SK-N-DZ (cell line): Measurements from ENCODE around the gene PNCK.
A peak's percentile ranks its signal among the peaks of the same experiment; 100 is the strongest.
"Not testable (repeated sequence)": the region's sequence is repeated elsewhere in the genome, so short reads cannot be mapped to it uniquely, and the experiment has no call there.

Source experiments
- DNase-seq: peaks from one replicate; pipeline ENCODE4 v3.0.0-alpha.2; 2015; ENCODE audit warnings: low spot score

The PNCK gene

DNA sequence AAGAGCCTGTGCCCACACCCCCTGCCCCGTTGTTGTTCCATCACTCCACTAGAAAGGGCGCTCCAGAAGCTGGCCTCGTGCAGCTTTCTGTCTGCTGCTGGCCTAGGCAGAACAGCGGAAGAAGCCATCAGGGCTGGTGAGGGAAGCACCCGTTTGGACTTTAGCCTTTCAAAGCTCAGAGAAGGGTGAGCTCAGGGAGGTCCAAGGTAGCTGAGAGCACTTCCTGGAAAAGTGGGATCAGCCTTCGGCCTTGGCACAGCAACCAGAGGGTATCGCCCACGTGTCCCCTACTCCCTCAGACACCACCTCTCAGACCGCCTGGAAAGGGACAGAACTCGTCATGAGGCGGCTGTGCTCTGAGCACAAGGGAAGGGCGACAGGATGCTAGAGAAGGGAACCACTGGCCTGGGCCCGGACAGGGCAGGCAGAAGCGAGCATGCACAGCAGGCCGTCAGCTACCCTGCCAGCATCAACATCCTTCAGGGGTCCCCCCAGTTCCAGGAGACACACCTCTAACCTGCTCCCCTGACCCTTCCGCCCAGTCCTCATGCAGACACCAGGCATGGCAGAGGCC is 25.7 kb upstream of the PNCK start:
- not testable (repeated sequence) for DNase-seq

DNA sequence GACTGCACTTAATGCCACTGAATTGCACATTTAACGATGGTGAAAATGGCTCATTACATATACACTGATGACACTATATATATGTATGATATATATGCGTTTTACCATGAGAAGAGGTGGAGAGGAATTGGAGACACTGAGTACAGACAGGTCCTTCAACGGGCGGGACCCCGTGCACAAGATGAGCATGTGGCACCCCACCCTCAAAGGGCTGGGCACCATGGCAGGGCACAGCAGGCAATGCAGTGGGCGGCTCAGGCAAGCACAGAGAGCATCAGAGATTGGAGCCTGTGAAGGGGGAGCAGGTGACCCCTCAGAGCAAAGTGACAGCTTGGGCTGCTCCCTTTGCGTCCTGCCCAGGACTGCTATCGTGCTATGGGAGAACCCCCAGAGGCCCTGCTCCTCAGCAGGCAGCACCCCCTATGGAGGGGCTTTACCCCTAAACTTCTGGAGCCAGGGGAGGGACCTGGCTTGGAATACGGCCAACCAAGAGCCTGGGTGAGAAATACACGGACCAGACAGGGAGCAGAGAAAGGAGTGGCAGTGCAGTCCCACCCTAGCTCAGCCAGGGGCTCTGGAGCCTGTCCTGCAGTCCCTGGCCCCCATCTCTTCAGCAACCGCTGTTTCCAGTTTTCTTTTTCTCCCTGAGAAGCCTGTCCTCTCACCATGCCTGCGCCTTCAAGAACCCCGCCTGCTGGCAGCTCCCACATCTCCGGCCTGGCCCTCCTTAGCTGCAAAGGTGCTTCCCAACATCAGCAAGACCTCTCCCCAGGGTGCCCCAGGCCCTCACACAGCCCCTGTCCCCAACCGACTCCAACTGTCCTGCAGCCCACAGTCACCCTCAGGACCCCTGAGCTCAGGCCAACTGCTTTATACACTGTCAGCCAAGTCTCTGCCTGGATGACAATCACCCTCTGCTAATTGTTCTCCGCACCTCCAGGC is 24.6 kb upstream of the PNCK start:
- no peak for DNase-seq

DNA sequence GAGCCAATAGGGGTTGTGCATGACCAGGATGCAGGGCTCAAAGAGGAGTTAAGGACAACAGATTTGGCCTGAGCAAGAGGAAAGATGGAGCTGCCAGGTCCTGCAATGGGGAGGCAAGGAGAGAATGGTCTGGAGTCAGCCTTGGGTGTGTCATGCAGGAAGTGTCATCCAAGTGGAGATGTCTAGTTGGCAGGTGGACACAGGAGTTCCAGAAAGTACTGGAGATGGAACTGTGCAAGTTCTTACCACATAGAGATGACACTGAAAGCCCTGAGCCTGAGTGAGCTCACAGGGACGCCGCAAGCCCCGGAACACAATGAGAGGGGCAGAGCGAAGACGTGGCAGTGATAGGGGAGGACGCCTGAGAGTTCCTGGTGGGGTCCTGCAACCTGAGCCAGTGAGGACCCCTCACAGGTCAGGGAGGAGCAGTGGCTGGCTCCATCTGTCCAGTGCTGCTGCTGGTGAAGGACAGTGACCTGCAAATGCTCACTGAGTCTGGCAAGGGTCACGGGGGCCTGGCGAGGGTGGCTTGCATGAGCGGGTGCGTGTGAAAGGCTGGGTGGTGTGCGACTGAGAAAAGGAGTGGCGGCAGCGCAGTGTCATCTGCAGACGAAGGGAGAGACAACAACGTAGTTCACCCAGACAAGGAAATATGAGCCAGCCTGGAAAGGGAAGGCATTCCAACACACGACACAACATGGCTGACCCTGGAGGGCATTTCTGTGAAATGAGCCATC is 23.5 kb upstream of the PNCK start:
- not testable (repeated sequence) for DNase-seq

DNA sequence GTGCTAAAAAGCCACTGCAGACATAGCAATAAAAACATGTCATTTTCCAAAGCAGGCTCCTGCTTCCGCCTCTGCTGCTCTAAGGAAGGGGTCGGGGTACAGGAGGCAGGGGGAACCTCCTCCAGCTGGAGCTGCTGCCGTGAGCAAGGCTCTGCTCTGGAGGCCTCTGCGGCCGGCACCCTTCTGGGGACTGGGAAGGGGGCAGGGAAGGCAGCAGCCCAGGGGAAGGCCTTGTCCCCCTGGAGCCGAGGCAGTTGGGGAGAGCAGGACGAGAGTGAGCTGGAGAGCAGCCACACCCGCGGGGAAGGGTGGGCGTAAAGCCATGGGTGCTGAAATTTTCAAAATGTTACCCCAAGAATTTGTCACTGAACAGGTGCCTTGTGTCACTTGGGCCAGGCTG is 22.9 kb upstream of the PNCK start:
- not testable (repeated sequence) for DNase-seq

DNA sequence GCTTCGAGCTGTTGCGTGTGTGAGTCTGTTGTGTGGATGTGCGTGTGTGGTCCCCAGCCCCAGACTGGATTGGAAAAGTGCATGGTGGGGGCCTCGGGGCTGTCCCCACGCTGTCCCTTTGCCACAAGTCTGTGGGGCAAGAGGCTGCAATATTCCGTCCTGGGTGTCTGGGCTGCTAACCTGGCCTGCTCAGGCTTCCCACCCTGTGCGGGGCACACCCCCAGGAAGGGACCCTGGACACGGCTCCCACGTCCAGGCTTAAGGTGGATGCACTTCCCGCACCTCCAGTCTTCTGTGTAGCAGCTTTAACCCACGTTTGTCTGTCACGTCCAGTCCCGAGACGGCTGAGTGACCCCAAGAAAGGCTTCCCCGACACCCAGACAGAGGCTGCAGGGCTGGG is 22.5 kb upstream of the PNCK start:
- DNase-seq: no peak

DNA sequence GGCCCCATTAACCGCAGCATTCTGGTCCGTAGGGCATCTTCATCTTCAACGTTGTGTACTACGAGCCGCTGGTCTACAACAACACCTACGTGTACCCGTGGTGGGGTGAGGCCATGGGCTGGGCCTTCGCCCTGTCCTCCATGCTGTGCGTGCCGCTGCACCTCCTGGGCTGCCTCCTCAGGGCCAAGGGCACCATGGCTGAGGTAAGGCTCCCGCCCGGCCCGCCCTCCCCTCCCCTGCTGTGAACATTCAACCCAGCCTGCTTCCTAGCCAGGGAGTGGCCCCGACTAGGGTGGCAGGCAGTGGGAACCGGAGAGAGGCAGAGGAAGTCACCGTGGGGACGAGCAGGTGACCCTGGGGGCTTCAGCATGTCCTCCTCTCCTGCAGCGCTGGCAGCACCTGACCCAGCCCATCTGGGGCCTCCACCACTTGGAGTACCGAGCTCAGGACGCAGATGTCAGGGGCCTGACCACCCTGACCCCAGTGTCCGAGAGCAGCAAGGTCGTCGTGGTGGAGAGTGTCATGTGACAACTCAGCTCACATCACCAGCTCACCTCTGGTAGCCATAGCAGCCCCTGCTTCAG is 21.2 kb upstream of the PNCK start:
- no peak for DNase-seq

DNA sequence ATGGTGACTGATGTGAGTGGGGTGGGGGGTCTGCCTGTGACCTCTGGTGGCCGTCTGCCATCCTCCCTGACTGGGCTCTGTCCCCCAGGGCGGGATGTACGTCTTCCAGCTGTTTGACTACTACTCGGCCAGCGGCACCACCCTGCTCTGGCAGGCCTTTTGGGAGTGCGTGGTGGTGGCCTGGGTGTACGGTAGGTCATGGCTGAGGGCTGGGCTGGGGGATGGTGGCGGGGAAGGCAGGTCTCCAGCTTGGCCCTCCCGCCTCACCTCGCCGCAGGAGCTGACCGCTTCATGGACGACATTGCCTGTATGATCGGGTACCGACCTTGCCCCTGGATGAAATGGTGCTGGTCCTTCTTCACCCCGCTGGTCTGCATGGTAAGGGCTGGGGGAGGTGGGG is 20.6 kb upstream of the PNCK start:
- not testable (repeated sequence) for DNase-seq

DNA sequence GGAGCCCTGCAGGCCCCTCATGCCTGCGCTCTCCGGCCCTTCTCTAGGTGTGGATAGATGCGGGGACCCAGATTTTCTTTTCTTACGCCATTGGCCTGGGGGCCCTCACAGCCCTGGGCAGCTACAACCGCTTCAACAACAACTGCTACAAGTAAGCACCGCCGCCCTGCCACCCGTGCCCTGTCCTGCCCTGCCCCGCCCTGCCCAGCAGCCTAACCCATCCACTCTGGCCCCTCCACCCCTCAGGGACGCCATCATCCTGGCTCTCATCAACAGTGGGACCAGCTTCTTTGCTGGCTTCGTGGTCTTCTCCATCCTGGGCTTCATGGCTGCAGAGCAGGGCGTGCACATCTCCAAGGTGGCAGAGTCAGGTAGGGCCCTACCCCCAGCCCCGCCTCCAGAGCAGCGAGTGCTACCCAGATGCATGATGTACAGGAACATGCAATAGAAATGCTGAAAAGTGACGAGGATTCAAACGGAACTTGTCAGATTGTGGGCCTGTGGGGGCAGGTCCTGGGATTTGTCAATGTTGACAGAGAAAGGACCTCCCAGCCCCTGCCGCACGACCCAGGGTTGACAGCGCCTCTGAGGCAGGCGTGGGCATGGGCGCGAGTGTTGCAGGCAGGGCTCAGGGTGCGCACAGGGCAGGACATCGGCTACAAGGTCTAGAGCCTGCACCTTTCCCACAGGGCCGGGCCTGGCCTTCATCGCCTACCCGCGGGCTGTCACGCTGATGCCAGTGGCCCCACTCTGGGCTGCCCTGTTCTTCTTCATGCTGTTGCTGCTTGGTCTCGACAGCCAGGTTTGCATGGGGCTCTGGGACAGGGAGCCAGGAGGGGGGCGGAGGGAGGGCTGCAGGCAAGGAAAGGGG is 19.8 kb upstream of the PNCK start:
- no peak for DNase-seq

DNA sequence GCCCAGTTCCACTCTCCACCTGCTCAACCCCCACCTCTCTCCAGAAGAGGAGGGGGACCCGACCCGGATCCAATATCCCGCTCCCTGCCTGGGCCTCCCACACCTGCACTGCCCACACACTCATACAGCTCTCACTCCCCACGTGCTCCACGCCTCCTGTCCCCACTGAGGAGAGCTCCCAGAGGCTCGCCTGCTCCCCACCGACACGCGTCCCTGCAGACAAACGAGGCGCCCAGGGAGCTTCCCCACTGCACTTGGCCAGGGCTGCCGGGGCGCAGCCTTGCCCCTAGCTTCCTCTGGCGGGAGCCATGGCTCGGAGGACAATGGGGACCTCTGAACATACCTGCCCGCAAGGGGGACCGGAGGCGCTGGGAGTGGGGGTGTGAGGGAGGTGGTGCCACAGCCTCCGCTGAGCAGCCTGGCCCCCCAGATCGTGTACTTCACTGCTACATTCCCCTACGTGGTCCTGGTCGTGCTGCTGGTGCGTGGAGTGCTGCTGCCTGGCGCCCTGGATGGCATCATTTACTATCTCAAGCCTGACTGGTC is 19.1 kb upstream of the PNCK start:
- DNase-seq: no peak

DNA sequence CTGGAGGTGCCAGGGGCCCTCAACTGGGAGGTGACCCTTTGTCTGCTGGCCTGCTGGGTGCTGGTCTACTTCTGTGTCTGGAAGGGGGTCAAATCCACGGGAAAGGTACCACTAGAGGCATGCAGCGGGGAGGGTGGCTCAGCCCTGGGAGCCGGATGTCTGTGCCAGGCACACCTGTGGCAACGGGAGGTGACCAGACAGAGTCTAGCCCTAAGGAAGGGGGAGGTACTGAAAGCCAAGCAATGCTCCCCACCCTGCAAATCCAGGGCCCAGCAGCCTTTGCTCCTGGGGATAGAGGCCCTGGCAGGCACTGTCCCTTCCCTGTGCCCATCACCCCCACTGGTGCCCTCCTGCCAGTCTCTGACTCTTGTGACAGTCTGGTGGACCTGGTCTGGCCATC is 18.4 kb upstream of the PNCK start:
- no peak for DNase-seq

DNA sequence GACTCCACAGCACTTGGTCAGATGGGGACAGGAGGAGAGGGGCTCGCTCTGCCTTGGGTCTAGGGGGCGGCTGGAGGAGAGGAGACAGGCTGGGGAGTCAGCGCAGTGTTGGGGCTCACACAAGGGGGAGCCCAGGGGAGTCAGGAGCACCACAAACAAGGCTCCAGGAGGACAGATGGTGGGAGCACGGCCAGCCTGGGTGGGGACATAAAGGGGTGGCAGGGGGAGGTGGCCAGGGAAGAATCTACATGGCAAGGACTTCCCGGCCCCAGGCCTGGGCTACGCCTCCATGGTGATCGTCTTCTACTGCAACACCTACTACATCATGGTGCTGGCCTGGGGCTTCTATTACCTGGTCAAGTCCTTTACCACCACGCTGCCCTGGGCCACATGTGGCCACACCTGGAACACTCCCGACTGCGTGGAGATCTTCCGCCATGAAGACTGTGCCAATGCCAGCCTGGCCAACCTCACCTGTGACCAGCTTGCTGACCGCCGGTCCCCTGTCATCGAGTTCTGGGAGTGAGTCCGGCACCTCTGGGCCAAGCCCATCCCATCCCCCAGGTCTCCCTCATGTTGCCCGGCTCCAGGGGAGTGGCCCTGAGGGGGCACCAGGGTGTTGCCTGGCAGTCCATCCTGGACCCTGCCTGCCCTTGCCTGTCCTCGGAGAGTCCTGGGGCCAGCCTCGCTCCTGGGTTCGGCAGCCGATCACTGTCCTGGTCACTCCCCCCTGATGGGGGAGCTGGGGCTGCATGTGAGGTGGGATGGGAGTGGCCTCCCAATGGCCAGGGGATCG is 17.6 kb upstream of the PNCK start:
- not testable (repeated sequence) for DNase-seq

DNA sequence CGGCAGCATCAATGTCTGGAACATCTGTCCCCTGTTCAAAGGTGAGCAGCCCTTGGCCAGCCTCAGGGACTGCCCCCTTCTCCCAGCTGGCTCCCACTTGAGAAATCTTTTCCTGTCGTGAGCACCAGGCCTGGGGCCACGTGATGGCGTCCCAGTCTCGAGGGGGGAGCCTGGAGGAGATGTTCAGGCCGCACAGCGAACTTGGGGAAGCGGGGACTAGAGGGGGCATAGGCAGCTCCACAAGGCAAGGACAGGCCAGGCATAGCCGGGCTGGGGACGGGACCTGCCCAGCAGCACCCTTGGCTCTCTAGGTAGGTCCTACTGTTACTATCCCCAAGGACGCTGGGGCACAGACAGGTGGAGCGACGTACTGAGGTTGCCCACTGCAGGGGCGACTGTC is 16.9 kb upstream of the PNCK start:
- no peak for DNase-seq

DNA sequence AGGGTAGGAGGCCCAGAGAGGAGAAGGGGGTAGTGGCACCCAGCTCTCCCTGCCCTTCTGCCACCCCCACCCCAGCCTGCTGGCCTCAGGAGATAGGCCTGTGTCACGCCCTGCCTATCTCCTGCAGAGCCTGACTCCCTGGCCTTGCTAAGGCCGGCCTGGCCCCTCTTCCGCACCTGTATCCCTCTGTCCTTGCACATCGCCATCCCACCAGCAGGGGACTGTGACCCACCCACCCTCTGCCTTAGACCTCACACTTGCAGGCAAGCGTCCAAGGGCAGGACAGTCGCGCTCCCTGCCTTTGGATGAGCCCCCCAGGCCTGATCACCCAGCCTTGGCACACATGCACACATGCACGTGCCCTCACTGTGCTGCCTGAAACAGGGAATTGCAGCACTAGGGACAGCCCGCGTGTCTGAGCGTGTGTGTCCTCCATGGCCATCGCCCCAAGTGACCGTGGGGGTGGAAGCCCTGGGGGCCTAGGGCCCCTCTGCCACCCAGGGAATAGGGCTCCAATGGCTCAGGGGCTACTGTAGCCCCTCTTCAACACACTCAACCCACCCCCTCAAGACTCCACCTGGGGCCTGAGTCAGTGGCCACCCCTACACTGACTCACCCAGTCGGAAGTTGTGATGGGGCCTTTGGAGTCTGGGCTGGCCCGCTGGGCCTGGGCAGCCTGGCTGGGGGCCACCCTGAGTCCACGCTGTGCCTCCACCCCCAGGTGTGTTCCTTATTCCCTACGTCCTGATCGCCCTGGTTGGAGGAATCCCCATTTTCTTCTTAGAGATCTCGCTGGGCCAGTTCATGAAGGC is 16.2 kb upstream of the PNCK start:
- DNase-seq: peak; percentile 58

DNA sequence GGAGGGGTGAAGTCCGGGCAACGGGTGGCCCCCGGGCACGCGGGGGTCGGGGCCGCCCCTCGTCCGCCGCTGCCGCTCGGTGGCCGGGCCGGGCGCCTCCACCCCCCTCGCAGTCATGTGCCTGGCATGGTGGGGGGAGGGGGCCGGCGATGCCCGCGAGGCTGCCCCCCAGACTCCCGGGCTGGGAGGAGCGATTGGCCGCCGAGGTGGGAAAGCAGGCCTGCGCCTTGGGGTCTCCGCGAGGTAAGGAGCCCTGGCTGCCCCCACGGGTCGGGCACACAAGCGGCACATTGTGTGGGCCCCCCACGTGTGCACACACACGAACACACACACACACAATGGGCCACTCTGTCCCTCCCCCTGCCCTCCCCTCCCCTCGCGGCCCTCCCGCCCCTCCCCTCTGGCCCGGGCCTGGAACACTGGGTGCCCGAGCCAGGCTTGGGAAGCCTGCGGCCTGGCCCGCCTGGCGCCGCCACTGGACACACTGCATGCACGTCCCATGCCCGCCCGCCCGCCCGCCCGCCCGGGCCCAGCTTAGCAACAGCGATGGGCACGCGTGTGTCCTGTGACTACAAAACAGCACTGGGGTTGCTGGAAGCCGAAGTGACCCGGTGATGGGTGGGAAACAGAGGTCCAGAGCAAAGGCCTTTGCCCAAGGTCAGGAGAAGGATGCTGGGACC is 15.4 kb upstream of the PNCK start:
- no peak for DNase-seq

DNA sequence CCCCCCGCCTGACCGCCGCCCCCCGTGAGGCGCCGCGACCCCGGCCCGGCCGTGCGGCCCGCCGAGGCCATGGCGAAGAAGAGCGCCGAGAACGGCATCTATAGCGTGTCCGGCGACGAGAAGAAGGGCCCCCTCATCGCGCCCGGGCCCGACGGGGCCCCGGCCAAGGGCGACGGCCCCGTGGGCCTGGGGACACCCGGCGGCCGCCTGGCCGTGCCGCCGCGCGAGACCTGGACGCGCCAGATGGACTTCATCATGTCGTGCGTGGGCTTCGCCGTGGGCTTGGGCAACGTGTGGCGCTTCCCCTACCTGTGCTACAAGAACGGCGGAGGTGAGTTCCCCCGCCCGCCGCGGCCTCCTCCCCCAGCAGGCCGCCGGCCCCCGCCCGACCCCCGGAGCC is 14.9 kb upstream of the PNCK start:
- DNase-seq: no peak

DNA sequence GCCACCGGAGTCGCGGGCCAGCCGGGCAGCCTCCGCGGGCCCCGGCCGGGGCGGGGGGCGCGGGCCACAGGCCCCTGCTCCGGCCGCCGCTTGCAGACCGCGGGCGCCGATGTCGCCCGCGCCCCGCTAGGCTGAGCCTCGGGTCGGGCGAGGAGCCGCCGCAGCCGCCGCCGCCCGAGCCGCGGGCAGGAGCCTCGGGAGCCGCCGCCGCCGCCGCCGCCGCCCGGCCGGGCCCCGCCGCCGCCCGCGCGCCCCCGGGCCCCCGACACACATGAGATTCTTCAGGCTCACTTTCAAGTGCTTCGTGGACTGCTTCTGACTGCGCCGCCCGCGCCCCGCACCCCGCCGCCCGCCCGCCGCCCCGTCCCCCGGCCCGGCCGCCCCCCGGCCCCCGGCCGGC is 14.5 kb upstream of the PNCK start:
- DNase-seq: no peak

DNA sequence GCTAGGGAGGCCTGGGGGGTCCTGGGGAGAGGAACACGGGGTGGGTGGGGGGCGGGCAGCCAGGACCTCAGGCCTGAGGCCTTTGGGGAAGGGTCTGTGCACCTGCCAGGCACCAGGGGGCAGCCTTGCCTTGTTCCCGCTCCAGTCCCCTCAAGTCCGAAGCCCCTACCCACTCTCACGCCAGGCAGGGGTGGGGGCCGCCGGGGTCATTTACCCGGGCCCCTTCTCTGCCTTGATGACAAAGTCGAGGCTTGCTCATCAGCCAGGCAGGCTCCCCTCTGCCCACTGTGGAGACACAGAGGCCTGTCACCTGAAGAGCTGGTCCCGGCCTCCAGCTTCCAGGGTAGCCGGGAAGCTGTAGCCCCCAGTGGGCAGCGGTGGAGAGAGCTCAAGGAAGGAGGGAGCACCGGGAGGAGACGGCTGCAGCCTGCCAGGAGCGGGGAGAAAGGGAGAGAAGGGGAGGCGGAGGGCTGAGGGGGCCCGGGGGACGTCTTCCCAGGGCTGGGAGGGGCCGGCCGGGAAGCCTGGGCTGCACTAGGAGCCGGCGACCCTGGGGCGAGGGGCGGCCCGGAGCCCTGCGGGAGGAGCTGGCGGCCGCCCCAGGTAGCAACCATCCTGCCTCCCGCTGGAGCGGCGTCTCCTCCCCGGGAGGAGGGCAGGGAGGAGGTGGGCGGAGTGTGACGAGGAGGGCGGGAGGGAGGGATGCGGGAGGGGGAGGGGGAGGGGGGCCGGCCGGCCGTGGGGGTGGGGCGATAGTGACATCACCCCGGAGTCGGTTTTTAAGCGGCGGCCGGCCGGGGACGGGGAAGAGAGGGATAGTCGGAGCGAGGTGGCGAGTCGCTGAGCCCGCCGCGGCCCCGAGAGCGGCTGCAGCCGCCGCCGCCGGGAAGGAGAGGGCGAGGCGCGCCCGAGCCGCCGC is 13.8 kb upstream of the PNCK start, which contains the start of gene SLC6A8:
Gene SLC6A8, plus strand, starts transcription at position 806 of the 919 bp plus-strand sequence. CDS start 649 bp downstream, outside the sequence.
- peak; percentile 78 for DNase-seq
